HT1080 (cell line): ENCODE data around the gene KLHL22. TPM values are rescaled to one million over a fixed set of nuclear protein-coding genes. Genes with fewer than 3 reads are reported as not detected.
"Not testable (repeated sequence)": the region's sequence is repeated elsewhere in the genome, so short reads cannot be mapped to it uniquely, and the experiment has no call there.

ENCODE experiments used
- DNase-seq: peaks from one replicate; pipeline ENCODE4 v3.0.0-alpha.2; 2015; ENCODE audit warnings: low read depth
- total RNA-seq: library from RNA; depleted of rRNA; stranded (reverse); fragments of >200 nt; shearing (Covaris generic); gene quantifications from 2 replicates; pipeline ENCODE4 v1.2.3, GENCODE V29; 2014

The KLHL22 gene
- total RNA-seq, 1 experiment from 2014 or later = 5.7 TPM

DNA sequence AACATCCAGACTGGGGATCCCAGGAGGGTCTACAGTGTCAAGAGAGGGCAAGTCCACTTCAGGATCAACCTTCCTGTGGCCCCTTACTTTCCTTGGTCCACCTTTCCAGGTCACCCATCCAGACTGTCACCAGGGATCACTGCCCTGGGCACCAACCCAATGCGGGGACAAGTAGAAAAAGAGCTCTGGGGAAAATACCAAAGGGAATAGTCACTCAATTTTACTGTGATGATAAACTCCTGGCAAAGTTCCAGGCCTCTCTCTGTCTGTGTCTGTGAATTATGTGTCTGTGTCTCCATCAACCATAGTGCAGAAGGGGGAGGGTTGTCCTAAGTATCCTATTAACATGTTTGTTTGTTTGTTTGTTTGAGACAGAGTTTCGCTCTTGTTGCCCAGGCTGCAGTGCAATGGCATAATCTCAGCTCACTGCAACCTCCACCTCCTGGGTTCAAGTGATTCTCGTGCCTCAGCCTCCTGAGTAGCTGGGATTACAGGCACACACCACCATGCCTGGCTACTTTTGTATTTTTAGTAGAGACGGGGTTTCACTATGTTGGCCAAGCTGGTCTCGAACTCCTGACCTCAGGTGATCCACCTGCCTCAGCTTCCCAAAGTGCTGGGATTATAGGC lies 8.8 kb upstream of the KLHL22 start:
- peak; percentile 78 for DNase-seq

DNA sequence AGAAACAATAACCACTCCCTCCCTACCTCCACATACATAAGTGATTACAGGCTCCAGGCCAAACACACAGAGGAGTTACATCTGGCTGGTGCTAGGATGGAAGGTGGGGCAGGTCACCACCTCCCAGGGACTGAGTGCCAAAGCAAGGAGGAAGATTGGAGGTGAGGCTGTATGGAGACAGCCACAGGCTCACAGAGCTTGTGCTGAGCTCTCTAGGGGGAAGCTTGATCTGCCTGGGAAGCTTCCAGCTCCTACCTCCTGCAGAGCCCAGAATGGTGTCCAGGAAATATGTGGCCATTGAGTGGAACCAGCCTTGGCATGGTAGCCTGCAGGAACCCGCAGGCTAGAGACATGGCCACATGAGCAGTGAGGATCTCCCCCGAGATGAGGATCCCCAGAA lies 8.2 kb upstream of the KLHL22 start:
- DNase-seq = peak; percentile 43

DNA sequence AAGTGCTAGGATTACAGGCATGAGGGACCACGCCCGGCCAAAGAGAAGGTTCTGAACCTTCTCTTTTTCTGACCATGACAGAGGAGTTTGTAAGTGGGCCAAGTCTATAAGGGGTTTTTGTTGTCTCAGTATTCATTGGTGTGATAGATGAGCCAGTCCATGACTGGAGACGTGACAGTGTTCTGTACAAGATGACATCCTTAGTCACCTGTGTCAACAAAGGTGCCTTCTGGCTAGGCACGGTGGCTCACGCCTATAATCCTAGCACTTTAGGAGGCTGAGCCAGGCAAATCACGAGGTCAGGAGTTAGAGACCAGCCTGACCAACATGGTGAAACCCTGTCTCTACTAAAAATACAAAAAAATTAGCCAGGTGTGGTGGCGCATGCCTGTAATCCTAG lies 4.2 kb upstream of the KLHL22 start:
- no peak for DNase-seq

DNA sequence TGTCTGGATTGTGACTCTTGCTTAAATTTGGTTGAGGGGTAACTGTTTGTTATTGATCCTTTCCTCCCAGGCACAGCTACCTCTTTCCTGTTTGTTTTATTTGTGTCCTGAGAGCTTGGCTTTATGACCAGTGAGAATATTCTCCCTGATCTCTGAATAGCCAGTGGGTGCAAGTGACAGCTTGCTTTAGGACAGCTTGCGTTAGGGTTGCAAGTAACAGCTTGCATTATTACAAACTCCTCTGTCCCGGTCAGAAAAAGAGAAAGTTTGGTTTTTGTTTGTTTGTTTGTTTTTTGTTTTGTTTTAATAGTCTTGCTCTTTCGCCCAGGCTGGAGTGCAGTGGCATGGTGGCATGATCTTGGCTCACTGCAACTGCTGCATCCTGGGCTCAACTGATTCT lies 3.3 kb upstream of the KLHL22 start:
- DNase-seq = no peak

DNA sequence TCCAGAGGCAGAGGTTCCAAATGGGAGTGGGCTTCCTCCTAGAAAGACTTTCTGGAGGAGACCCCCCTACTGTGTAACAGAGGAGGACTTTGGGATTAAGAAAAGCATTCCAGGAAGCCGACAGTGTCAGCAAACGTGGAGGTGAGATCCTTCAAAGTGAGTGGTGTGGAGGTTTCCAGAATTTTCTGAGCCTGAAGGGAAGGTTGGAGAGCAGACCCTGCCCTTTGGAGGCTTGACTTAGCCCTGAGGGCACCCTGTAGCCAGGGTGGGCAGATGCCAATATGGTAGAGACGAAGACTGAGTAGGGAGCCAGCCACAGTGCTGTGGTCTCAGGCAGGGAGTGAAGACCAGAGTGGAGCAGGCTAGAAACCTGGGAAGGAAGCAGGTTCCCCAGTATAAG lies 1.8 kb upstream of the KLHL22 start:
- no peak for DNase-seq

DNA sequence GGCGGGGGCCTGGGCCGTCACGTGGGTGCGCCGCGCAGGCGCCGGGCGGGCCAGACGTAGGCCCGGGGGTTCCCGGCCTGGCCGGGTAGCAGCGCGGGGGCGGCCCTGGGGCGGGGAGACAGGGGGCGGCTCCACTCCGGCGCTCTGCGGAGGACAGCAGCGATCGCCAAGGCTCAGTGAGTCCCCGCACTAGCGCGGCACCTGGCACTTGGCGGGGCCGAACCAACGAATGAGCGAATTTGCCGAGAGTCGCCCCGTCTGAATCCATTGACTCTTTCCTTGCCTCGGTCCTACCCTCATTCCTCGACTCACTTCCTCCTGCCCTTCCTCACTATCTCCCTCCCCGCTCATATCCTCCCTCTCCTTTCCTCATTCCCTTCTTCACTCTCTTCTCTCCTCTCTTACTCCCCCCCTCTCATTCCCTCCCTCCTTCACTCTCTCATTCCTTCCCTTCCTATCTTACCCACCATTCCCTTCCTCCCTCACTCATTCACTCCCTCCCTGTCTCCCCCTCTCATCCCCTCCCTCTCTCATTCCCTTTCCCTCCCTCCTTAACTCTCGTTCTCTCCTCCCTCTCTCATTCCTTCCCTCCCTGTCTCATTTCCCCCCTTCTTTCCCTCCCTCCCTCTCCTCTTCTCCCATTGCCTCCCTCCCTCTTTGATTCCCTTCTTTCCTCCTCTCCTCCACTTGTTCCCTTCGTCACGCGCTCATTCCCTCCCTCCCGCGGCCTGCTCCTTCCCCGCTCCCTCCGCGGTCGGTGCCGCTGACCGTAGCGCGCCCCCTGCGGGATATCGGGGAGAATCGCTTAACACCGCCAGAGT lies 476 bp upstream of the KLHL22 start:
- peak; percentile 78 for DNase-seq

DNA sequence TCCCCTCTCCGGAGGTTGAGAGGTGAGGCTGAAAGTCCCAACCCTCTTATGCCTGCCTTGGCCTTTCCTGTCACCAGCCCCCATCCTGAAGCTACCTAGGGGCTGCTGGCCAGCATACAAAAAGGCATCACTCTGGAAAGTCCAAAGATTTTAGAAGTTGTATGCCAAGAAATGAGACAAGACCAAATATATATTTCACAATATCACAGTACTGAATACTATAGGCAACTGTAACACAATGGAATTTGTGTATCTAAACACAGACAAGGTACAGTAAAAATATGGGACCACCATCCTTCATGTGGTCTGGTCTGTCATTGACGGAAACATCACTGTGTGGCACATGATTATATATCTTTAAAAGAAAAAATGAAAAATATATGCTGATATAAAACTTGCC lies 4.2 kb downstream of the KLHL22 start:
- no peak for DNase-seq

DNA sequence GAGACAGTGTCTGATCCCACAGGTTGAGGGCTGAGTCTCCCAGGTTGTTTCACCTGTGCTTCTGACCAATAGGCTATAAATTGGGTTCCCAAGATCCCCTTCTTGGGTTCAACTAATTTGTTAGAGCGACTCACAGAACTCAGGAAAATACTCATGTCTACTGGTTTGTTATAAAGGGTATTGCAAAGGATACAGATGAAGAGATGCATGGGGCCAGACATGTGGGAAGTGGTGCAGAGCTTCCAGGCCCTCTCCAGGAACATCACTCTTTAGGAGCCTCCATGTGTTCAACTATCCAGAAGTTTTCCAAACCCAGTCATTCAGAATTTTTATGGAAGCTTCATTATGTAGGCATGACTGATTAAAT lies 4.7 kb downstream of the KLHL22 start:
- DNase-seq = no peak

DNA sequence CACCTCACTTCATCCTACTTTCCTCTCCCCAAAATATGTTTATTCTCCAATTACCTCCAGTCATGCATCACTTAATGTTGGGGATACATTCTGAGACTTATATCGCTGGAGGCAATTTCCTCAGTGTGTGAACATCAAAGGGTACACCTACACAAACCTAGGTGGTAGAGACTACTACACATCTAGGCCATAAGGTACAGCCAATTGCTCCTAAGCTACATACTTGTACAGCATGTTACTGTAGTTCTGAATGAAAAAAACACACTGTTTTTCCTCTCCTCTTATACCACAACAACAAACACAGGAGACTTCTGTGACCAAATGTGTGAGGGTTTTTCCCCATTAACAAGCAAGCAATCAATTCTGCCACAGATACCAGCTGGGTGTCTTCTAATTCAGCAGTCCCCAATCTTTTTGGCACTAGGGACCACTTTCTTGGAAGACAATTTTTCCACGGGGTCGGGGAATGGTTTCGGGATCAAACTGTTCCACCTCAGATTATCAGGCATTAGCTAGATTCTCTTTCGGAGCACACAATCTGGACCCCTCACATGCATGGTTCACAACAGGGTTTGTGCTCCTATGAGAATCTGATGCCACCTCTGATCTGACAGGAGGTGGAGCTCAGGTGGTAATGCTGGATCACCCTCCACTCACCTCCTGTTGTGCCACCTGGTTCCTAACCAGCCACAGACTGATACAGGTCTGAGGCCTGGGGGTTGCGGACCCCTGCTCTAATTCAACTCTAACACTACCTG lies 5.2 kb downstream of the KLHL22 start:
- DNase-seq = no peak

DNA sequence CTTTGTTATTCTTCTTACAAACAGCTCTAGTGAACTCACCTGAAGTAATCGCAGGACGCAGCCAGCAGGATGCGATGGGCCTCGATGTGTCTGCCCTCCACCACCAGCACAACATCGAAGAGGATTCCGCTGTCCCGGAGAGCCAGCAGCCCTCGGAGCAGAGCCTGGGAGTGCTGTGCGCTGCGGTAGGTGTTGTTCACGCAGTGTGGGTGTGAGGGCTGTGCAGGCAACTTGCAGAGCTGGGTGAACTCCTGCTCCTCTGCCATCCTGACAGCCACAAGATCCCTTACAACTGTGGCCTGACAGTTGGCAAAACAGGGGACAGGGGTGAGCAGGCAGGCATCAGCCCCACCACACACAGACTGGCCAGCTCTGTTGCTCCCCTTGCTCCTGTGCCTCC lies 6.6 kb downstream of the KLHL22 start:
- no peak for DNase-seq

DNA sequence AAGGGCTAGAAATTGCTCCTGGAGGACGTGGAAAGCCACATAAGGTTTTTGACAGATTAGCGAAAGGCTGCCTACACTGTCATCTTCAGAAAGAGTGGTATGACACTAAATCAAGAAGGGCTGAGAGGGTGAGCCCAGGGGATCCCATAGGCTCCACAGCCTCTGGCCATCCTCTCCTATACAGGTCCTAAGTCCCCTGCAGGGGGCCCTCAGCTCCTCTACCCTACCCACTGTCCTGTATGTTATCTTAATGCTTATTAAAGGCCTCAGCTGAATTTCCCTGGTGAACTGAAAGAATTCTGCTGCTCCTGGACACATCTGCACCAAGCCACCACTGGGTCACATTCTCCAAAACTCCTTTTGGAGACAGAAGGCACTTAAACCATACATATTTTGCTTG lies 7.9 kb downstream of the KLHL22 start:
- DNase-seq = no peak

DNA sequence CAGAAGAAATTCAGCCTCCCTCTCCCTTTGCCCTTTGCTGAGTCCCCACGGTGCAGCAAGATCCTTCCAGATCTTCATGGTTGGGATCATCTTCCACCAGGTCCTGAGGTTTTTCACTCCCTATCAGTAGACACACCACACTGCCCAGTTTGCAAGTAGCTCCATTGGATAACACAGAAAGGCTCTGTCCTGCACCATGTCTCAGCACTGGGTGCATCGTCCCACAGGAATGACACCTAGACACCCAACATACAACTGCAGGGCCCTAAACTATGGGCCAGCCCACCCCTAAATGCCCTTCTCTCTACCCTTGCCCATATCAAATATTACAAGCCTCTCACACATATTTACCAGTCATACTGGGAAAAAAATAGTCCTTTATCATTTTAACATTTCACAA lies 9.4 kb downstream of the KLHL22 start:
- DNase-seq = no peak

DNA sequence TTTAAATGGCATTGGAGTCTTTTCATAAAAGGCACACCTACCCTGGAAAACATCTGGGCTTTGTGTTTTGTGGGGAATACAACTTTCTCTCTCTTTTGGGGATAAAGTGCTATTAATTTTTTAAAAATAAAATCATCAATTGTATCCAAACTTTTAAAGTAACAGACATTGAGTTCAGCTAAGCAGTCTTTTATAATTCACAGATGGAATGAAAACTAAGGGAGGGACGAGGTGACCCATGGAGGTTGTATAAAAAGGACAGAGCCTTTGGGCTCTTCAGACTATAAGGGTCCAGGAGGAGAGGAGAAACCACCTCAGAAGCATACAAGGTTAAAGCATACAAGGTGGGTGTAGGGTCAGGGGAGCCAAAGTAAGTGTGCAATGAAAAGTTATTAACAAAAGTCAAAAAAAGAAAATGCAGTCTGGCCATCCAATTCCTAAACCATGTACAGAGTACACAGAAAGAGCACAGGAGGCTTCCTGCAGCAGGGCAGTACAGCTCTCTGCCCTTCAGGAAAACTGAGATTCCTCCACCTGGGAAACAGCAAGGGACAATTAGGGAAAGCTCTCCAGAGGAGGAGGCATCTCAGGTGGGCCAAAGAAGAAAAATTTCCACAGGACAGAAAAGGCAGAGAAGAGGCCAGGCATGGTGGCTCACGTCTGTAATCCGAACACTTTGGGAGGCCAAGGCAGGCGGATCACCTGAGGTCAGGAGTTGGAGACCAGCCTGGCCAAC lies 10.5 kb downstream of the KLHL22 start:
- no peak for DNase-seq

DNA sequence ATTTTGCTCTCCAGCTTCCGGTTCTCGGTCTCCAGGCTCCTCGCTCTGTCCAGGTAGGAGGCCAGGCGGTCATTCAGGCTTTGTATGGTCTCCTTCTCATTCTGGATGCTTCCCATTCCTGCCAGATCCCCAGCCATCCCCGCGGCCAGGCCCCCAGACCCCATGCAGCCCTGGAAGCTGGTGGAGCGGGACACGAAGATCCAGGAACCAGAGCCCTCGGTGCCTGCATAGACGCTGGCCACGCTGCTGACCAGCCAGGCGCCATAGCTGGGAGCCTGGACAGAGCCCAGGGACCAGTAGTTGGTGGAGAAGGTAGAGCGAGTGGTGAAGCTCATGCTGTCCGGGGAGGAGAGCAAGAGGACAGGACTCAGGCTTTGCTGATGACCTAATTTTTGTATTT lies 11.8 kb downstream of the KLHL22 start:
- DNase-seq = no peak

DNA sequence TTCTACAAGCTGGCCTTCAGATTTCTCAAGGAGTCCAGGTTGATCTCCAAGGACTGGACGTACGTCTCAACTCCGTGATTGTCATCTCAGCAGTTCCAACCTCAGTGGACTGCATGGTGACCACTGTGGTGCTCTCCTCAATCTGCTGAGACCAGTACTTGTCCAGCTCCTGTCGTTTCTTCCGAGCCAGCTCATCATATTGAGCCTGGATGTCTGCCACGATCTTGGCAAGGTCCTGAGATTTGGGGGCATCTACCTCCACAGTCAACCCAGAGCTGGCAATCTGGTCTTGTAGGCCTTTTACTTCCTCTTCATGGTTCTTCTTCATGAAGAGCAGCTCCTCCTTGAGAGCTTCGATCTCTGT lies 12.5 kb downstream of the KLHL22 start:
- DNase-seq = not testable (repeated sequence)

DNA sequence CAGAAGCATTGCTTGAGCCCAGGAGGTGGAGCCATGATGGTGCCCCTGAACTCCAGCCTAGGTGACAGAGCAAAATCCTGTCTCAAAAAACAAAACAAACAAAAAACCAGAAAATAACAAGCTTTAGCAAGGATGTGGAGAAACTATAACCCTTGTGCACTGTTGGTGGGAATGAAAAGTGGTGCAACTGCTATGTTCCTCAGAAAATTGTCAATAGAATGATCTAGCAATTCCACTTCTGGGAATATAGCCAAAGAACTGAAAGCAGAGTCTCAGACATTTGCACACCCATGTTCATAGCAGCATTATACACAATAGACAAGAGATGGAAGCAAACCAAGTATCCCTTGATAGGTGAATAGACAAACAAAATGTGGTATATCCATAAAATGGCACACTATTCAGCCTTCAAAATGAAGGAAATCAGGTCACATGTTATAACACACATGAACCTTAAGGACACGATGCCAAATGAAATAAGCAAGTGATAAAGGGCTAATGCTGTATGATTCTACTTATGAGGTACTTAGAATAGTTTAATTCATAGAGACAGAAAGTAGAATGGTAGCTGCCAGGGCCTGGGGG lies 15.9 kb downstream of the KLHL22 start:
- no peak for DNase-seq

DNA sequence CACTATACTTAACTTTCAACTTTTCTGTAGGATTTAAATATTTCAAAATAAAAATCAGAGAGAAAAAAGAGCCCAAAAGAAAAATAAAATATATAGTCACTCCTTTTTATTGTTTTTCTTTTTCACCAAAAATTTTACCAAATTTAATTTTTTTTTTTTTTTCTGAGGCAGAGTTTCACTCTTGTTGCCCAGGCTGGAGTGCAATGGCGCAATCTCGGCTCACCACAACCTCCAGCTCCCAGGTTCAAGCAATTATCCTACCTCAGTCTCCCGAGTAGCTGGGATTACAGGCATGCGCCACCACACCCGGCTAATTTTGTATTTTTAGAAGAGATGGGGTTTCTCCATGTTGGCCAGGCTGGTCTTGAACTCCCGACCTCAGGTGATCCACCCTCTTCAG lies 17.5 kb downstream of the KLHL22 start:
- DNase-seq = not testable (repeated sequence)

DNA sequence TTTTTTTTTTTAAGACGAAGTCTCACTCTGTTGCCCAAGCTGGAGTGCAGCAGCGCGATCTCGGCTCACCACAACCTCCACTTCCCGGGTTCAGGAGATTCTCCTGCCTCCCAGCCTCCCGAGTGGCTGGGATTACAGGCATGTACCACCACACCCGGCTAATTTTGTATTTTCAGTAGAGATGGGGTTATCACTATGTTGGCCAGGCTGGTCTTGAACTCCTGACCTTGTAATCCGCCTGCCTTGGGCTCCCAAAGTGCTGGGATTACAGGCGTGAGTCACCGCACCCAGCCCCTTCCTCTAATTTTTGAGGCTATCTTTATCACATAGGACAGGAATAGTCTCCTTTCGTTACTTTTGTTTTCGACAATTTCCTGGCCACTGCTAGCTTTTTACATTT lies 20.0 kb downstream of the KLHL22 start:
- not testable (repeated sequence) for DNase-seq

DNA sequence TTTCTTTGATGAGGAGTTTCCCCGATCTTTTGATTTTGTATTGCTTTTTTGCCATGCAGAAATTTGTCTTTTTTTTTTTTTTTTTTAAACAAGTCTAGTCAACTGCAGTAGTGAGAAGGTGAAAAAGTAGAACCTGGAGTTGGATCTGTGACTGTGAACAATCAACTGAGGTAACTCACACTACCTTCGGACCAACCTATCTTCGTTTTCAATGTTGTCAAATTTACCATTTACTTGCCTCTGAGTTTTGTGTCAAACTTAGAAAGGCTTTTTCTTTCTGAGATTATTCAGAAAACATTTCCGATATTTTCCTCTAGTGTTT lies 20.5 kb downstream of the KLHL22 start:
- no peak for DNase-seq

DNA sequence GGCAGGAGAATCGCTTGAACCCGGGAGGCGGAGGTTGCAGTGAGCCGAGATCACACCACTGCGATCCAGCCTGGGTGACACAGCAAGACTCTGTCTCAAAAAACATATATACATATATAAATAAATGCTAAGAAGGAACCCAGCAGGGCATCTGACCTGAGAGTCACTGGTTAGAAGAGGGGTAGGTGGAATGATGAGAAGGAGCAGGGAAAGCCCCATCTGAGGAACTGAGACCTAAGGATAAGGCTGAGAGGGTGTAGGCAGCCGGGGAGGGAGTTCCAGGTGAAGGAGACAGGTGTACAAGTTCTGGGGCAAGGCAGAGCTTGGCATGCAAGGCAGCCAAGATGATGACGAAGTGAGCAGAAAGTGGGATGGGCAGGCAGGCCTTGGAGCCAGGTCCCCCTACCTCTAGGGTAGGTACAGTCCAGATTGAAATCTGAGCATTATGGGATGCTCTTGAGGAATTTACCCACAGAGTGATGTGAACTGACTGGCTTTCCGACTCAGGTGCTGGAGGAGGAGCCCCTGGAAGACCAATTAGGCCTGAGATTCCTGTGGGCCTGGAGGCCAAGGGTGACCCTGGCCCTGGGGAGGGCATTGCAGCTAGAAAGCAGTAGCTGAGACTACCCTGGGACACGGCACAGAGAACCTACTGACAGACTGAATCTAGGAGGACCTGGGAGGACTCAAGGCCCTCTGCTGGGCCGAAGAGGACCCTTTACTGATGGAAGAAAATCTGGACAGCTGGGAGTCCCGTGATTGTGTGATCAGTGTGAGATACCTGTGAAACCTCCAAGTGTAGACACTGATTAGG lies 22.8 kb downstream of the KLHL22 start:
- DNase-seq = no peak
